Measurements from ENCODE around the gene TMEM252.

Gene TMEM252

GRCh38 chr9:68497629-68498028, 43.1 kb downstream of the TMEM252 start:
- FAIRE-seq = no peak

GRCh38 chr9:68496356-68496755, 44.3 kb downstream of the TMEM252 start:
- FAIRE-seq = no peak

GRCh38 chr9:68495247-68495646, 45.4 kb downstream of the TMEM252 start:
- no peak for FAIRE-seq

- FAIRE-seq = no peak
Measured at GRCh38 chr9:68493958-68494577, 46.6 kb downstream of the TMEM252 start.

GRCh38 chr9:68493541-68493940, 47.1 kb downstream of the TMEM252 start:
- no peak for FAIRE-seq

GRCh38 chr9:68492806-68493205, 47.9 kb downstream of the TMEM252 start:
- no peak for FAIRE-seq

- FAIRE-seq = no peak
Measured at GRCh38 chr9:68489646-68490045, 51.0 kb downstream of the TMEM252 start.

GRCh38 chr9:68488126-68488525, 52.6 kb downstream of the TMEM252 start:
- FAIRE-seq = no peak
